H9 (cell line): Measurements from ENCODE around the gene GLB1L. TPM values are rescaled to one million over a fixed set of nuclear protein-coding genes. Genes with fewer than 3 reads are reported as not detected.

Experiments used
- DNase-seq: peaks from one replicate; pipeline ENCODE4 v3.0.0-alpha.2; 2017
- H2AFZ ChIP-seq: one replicate; pipeline ENCODE4 v1.6.1; 2013; ENCODE audit warnings: mild to moderate bottlenecking, low read length, control low read depth, moderate library complexity
- H2AK5ac ChIP-seq: 2 replicates; pipeline ENCODE4 v1.6.1; 2013; ENCODE audit warnings: low read length, control low read depth, mixed read lengths; ENCODE audit not compliant: insufficient read length
- H2BK120ac ChIP-seq: one replicate; pipeline ENCODE4 v1.6.1; 2013; ENCODE audit warnings: low read depth, mild to moderate bottlenecking, low read length, control low read depth, inconsistent platforms; ENCODE audit not compliant: poor library complexity, severe bottlenecking
- H2BK12ac ChIP-seq: 2 replicates; pipeline ENCODE4 v1.6.1; 2013; ENCODE audit warnings: low read length, control low read depth, mixed read lengths, low read depth; ENCODE audit not compliant: insufficient read length
- H2BK15ac ChIP-seq: 2 replicates; pipeline ENCODE4 v1.6.1; 2013; ENCODE audit warnings: low read depth, low read length, control low read depth
- H2BK20ac ChIP-seq: one replicate; pipeline ENCODE4 v1.6.1; 2013; ENCODE audit warnings: low read depth, mild to moderate bottlenecking, low read length, control low read depth, inconsistent platforms; ENCODE audit not compliant: poor library complexity, severe bottlenecking
- H2BK5ac ChIP-seq: 2 replicates; pipeline ENCODE4 v1.6.1; 2013; ENCODE audit warnings: low read length, control low read depth, mixed read lengths; ENCODE audit not compliant: insufficient read length
- H3K14ac ChIP-seq: 2 replicates; pipeline ENCODE4 v1.6.1; 2013; ENCODE audit warnings: low read length, control low read depth; ENCODE audit not compliant: insufficient read depth
- H3K18ac ChIP-seq: 2 replicates; pipeline ENCODE4 v1.6.1; 2013; ENCODE audit warnings: low read depth, mild to moderate bottlenecking, mixed read lengths, low read length, control low read depth; ENCODE audit not compliant: insufficient read length
- H3K23ac ChIP-seq: 2 replicates; pipeline ENCODE4 v1.6.1; 2013; ENCODE audit warnings: low read length, control low read depth, mixed read lengths, low read depth; ENCODE audit not compliant: insufficient read length
- H3K23me2 ChIP-seq: 2 replicates; pipeline ENCODE4 v1.6.1; 2013; ENCODE audit warnings: low read depth, mild to moderate bottlenecking, mixed read lengths, low read length, control low read depth; ENCODE audit not compliant: insufficient read length, poor library complexity, severe bottlenecking
- H3K27ac ChIP-seq: 2 replicates; pipeline ENCODE4 v1.5.1; 2013; ENCODE audit warnings: low read length, control low read depth, mixed read lengths, low read depth; ENCODE audit not compliant: insufficient read length
- H3K27me3 ChIP-seq: 2 replicates; pipeline ENCODE4 v1.6.1; 2013; ENCODE audit warnings: low read length, control low read depth, inconsistent platforms; ENCODE audit not compliant: insufficient read depth
- H3K4ac ChIP-seq: 2 replicates; pipeline ENCODE4 v1.6.1; 2013; ENCODE audit warnings: low read depth, mild to moderate bottlenecking, control low read depth, inconsistent platforms, low read length, moderate library complexity
- H3K4me1 ChIP-seq: 2 replicates; pipeline ENCODE4 v1.6.1; 2013; ENCODE audit warnings: low read length, control low read depth, inconsistent platforms; ENCODE audit not compliant: insufficient read depth
- H3K4me2 ChIP-seq: 2 replicates; pipeline ENCODE4 v1.6.1; 2013; ENCODE audit warnings: low read length, control low read depth, mixed read lengths; ENCODE audit not compliant: insufficient read length, insufficient read depth
- H3K56ac ChIP-seq: 2 replicates; pipeline ENCODE4 v1.6.1; 2013; ENCODE audit warnings: low read depth, mild to moderate bottlenecking, mixed read lengths, low read length, control low read depth; ENCODE audit not compliant: insufficient read length
- H3K79me1 ChIP-seq: 2 replicates; pipeline ENCODE4 v1.6.1; 2013; ENCODE audit warnings: low read depth, mild to moderate bottlenecking, moderate library complexity, low read length, control low read depth, inconsistent platforms; ENCODE audit not compliant: insufficient read depth, poor library complexity, severe bottlenecking
- H3K79me2 ChIP-seq: 2 replicates; pipeline ENCODE4 v1.6.1; 2013; ENCODE audit warnings: low read length, control low read depth, inconsistent platforms; ENCODE audit not compliant: insufficient read depth
- H3K9ac ChIP-seq: 2 replicates; pipeline ENCODE4 v1.6.1; 2013; ENCODE audit warnings: low read length, control low read depth, mixed read lengths; ENCODE audit not compliant: insufficient read length; ENCODE audit errors: extremely low read depth
- H3K9me3 ChIP-seq: one replicate; pipeline ENCODE4 v1.6.1; 2013; ENCODE audit warnings: low read depth, low read length, inconsistent platforms; ENCODE audit not compliant: control insufficient read depth
- H3T11ph ChIP-seq: one replicate; pipeline ENCODE4 v1.6.1; 2013; ENCODE audit warnings: mild to moderate bottlenecking, low read length, control low read depth, inconsistent platforms
- H4K20me1 ChIP-seq: one replicate; pipeline ENCODE4 v1.6.1; 2013; ENCODE audit not compliant: control insufficient read depth, insufficient read length, insufficient read depth
- H4K5ac ChIP-seq: 2 replicates; pipeline ENCODE4 v1.6.1; 2013; ENCODE audit warnings: low read depth, mild to moderate bottlenecking, mixed read lengths, low read length, control low read depth; ENCODE audit not compliant: insufficient read length
- H4K8ac ChIP-seq: replicated peaks from 2 replicates; pipeline ENCODE4 v1.6.1; 2013; ENCODE audit warnings: low read length, control low read depth, mixed read lengths, low read depth; ENCODE audit not compliant: insufficient read length
- H4K91ac ChIP-seq: 2 replicates; pipeline ENCODE4 v1.6.1; 2013; ENCODE audit warnings: low read depth, mild to moderate bottlenecking, moderate library complexity, mixed read lengths, low read length, control low read depth; ENCODE audit not compliant: insufficient read length
- H3K27ac Mint-ChIP-seq, 3 experiments: 2 replicates in 2 of 3; 3 replicates in 1 of 3; pipeline ENCODE4 v1.8.0; 2020 to 2021; ENCODE audit warnings: mixed read lengths in 3 of 3, mild to moderate bottlenecking in 1 of 3, moderate library complexity in 1 of 3
- H3K27me3 Mint-ChIP-seq: 2 replicates; pipeline ENCODE4 v1.8.0; 2021; ENCODE audit warnings: low read depth, mild to moderate bottlenecking, moderate library complexity, mixed read lengths
- H3K36me3 Mint-ChIP-seq, 3 experiments: 2 replicates in 2 of 3; 3 replicates in 1 of 3; pipeline ENCODE4 v1.8.0; 2020 to 2021; ENCODE audit warnings: low read depth in 3 of 3, mixed read lengths in 3 of 3; ENCODE audit not compliant: insufficient read depth in 1 of 3
- H3K4me1 Mint-ChIP-seq, 2 experiments: 2 replicates each; pipeline ENCODE4 v1.8.0; 2020; ENCODE audit warnings: mixed read lengths in 2 of 2
- H3K4me3 Mint-ChIP-seq, 2 experiments: 2 replicates in 1 of 2; 3 replicates in 1 of 2; pipeline ENCODE4 v1.8.0; 2020 to 2021; ENCODE audit warnings: mild to moderate bottlenecking in 2 of 2, mixed read lengths in 2 of 2, moderate library complexity in 1 of 2
- H3K9me3 Mint-ChIP-seq, 2 experiments: 2 replicates in 1 of 2; 3 replicates in 1 of 2; pipeline ENCODE4 v1.8.0; 2020; ENCODE audit warnings: mild to moderate bottlenecking in 2 of 2, mixed read lengths in 2 of 2, moderate library complexity in 1 of 2
- WGBS: extraction: QIAGEN DNeasy Blood & Tissue Kit; methylation state at CpG from one replicate; pipeline ENCODE4 v1.1.7; 2013; ENCODE audit warnings: missing lambda C conversion rate, low lambda C conversion rate, mixed read lengths; ENCODE audit not compliant: insufficient read length; ENCODE audit errors: extremely low coverage; 5-methylcytosine and 5-hydroxymethylcytosine counted together
- total RNA-seq: library from RNA; stranded (reverse); gene quantifications from 2 replicates; pipeline ENCODE4 v1.2.1, GENCODE V29; 2021
- TF ChIP-seq, protein P1 (sequence below): fragments of 200-600 bp; sonication (generic); conservative IDR thresholded peaks from 3 replicates; pipeline ENCODE4 v1.8.0; 2021; ENCODE audit warnings: antibody characterized with exemption, mild to moderate bottlenecking

Gene GLB1L
- total RNA-seq, 1 experiment from 2014 or later, result 6.5 TPM

- Histone ChIP-seq H4K91ac (no peak overlapping the region), H3K23me2 (peaks cover 12% of the 10 kb centered on the region), H3K79me2 (no peaks in the 10 kb centered on the region), H2BK120ac (no peak overlapping the region), H2BK20ac (no peak overlapping the region), H3K9ac (no peak overlapping the region), H3K4me1 (no peaks in the 10 kb centered on the region; the same call in 1 of the 2 replicates), H2BK15ac (no peak overlapping the region), H2AFZ (no peak overlapping the region), H3K4ac (no peak overlapping the region), H3K56ac (no peak overlapping the region), H2BK12ac (no peak overlapping the region), H3K23ac (no peak overlapping the region), H4K8ac (no peak overlapping the region), H4K5ac (no peak overlapping the region), H3T11ph (no peak overlapping the region), H3K27me3 (no peaks in the 10 kb centered on the region), H3K27ac (no peak overlapping the region), H3K14ac (no peak overlapping the region), H2BK5ac (no peak overlapping the region), H3K4me2 (no peak overlapping the region), H4K20me1 (no peaks in the 10 kb centered on the region), H3K79me1 (no peaks in the 10 kb centered on the region), H3K18ac (no peak overlapping the region), H3K9me3 (no peaks in the 10 kb centered on the region), H2AK5ac (no peak overlapping the region)
- Mint-ChIP-seq H3K4me3 (no peak overlapping the region), H3K27me3 (peaks cover under 1% of the 10 kb centered on the region; the same call in 1 of the 2 replicates), H3K4me1 (peaks cover 23 to 30% of the 10 kb centered on the region in 2 experiments), H3K36me3 (peaks cover 4 to 34% (median 17%) of the 10 kb centered on the region in 3 experiments; a peak in 6 of 7 replicates), H3K9me3 (no peaks in the 10 kb centered on the region), H3K27ac (no peak overlapping the region)
- DNase-seq, result no peak
- TF ChIP-seq, protein P1, sequence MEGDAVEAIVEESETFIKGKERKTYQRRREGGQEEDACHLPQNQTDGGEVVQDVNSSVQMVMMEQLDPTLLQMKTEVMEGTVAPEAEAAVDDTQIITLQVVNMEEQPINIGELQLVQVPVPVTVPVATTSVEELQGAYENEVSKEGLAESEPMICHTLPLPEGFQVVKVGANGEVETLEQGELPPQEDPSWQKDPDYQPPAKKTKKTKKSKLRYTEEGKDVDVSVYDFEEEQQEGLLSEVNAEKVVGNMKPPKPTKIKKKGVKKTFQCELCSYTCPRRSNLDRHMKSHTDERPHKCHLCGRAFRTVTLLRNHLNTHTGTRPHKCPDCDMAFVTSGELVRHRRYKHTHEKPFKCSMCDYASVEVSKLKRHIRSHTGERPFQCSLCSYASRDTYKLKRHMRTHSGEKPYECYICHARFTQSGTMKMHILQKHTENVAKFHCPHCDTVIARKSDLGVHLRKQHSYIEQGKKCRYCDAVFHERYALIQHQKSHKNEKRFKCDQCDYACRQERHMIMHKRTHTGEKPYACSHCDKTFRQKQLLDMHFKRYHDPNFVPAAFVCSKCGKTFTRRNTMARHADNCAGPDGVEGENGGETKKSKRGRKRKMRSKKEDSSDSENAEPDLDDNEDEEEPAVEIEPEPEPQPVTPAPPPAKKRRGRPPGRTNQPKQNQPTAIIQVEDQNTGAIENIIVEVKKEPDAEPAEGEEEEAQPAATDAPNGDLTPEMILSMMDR, result no peak
- WGBS, result no CpG with 5 or more reads among the region's 17 CpGs
Observed at GRCh38 chr2:219282943-219283581, 37.8 kb upstream of the GLB1L start.
